Spleen (tissue), 3 donors: ENCODE results near the gene OXTR.

Experiments used
- POLR2A ChIP-seq, 3 donors: fragments of 450-650 bp; IDR thresholded peaks; one replicate each; pipeline ENCODE4 v1.5.1; 2017; ENCODE audit warnings: antibody characterized with exemption in 3 of 3, mild to moderate bottlenecking in 1 of 3
- POLR2AphosphoS5 ChIP-seq, 3 donors: sonication (generic); formaldehyde crosslinking; IDR thresholded peaks; one replicate each; pipeline ENCODE4 v1.5.1; 2017; ENCODE audit warnings: antibody characterized with exemption in 3 of 3

GRCh38 chr3:8755097-8755496, 14.3 kb downstream of the OXTR start:
- TF ChIP-seq POLR2A (IDR thresholded peaks at IDR 0.05) (no peak), POLR2AphosphoS5 (IDR thresholded peaks at IDR 0.05) (no peak)
